ENCODE results near the gene DNAL1.

DNA sequence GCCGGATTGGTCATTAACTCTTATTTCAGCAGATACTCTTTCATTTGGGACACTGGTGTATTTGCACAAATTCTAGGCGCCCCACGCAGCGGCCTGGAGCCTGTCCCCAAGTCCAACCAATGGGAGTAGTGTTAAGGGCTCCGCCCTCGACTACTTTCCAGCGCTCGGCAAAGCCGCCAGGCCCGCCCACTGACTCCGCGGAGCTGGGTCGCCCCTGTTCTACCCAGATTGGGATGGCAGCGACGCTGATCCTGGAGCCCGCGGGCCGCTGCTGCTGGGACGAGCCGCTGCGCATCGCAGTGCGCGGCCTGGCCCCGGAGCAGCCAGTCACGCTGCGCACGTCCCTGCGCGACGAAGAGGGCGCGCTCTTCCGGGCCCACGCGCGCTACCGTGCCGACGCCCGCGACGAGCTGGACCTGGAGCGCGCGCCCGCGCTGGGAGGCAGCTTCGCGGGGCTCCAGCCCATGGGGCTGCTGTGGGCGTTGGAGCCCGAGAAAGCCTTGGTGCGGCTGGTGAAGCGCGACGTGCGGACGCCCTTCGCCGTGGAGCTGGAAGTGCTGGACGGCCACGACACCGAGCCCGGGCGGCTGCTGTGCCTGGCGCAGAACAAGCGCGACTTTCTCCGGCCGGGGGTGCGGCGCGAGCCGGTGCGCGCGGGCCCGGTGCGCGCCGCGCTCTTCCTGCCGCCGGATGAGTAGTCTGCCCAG is 32.3 kb upstream of the DNAL1 start, which contains the start of gene ACOT6:
- TF ChIP-seq, protein P1, sequence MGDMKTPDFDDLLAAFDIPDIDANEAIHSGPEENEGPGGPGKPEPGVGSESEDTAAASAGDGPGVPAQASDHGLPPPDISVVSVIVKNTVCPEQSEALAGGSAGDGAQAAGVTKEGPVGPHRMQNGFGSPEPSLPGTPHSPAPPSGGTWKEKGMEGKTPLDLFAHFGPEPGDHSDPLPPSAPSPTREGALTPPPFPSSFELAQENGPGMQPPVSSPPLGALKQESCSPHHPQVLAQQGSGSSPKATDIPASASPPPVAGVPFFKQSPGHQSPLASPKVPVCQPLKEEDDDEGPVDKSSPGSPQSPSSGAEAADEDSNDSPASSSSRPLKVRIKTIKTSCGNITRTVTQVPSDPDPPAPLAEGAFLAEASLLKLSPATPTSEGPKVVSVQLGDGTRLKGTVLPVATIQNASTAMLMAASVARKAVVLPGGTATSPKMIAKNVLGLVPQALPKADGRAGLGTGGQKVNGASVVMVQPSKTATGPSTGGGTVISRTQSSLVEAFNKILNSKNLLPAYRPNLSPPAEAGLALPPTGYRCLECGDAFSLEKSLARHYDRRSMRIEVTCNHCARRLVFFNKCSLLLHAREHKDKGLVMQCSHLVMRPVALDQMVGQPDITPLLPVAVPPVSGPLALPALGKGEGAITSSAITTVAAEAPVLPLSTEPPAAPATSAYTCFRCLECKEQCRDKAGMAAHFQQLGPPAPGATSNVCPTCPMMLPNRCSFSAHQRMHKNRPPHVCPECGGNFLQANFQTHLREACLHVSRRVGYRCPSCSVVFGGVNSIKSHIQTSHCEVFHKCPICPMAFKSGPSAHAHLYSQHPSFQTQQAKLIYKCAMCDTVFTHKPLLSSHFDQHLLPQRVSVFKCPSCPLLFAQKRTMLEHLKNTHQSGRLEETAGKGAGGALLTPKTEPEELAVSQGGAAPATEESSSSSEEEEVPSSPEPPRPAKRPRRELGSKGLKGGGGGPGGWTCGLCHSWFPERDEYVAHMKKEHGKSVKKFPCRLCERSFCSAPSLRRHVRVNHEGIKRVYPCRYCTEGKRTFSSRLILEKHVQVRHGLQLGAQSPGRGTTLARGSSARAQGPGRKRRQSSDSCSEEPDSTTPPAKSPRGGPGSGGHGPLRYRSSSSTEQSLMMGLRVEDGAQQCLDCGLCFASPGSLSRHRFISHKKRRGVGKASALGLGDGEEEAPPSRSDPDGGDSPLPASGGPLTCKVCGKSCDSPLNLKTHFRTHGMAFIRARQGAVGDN (IDR thresholded peaks at IDR 0.05), result peak; percentile 87
- TF ChIP-seq FOXK2 (IDR thresholded peaks at IDR 0.05) (no peak), SIX5 (IDR thresholded peaks at IDR 0.05; ENCODE audit: low read depth, low read length, severe bottlenecking) (no peak), SIN3A (IDR thresholded peaks at IDR 0.05; ENCODE audit: low read depth, low read length) (0 out of 2 replicates have a peak, but pooled peaks have one; percentile 42), MEF2A (IDR thresholded peaks at IDR 0.05; ENCODE audit: insufficient read depth, low read depth, low read length) (no peak), POLR2A (IDR thresholded peaks at IDR 0.05; ENCODE audit: low read depth, low read length) (peak; percentile 40; the same call in 1 of the 2 replicates), TCF3 (IDR thresholded peaks at IDR 0.05; ENCODE audit: borderline replicate concordance, insufficient read depth, low read depth, low read length) (no peak)
- TF ChIP-seq, protein P2, sequence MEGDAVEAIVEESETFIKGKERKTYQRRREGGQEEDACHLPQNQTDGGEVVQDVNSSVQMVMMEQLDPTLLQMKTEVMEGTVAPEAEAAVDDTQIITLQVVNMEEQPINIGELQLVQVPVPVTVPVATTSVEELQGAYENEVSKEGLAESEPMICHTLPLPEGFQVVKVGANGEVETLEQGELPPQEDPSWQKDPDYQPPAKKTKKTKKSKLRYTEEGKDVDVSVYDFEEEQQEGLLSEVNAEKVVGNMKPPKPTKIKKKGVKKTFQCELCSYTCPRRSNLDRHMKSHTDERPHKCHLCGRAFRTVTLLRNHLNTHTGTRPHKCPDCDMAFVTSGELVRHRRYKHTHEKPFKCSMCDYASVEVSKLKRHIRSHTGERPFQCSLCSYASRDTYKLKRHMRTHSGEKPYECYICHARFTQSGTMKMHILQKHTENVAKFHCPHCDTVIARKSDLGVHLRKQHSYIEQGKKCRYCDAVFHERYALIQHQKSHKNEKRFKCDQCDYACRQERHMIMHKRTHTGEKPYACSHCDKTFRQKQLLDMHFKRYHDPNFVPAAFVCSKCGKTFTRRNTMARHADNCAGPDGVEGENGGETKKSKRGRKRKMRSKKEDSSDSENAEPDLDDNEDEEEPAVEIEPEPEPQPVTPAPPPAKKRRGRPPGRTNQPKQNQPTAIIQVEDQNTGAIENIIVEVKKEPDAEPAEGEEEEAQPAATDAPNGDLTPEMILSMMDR (IDR thresholded peaks at IDR 0.05 in 2 of 3, conservative IDR thresholded peaks at IDR 0.05 in 1 of 3; ENCODE audit: control insufficient read depth in 2 of 3, extremely low read depth in 1 of 3, insufficient read depth in 1 of 3, low read depth in 3 of 3, low read length in 3 of 3), result no peak

All from GM12878 (cell line).